Gastrocnemius medialis (tissue), 4 donors: ENCODE measurements around the gene GTF3C1. TPM values are rescaled to one million over a fixed set of nuclear protein-coding genes. Genes with fewer than 3 reads are reported as not detected.

Experiments used
- ATAC-seq, 2 donors: fragments of 150-250 bp; one replicate each; pipeline ENCODE4 v1.9.1; 2016
- DNase-seq, 2 donors: peaks; one replicate each; pipeline ENCODE4 v3.0.0-alpha.2; 2019
- H3K27ac ChIP-seq, 4 donors: fragments of 200-600 bp; sonication (generic); 1 replicate in 1 of 4; 2 replicates in 3 of 4; pipeline ENCODE4 v1.5.1; 2016 to 2018; ENCODE audit warnings: mild to moderate bottlenecking in 2 of 4, moderate library complexity in 1 of 4
- H3K27me3 ChIP-seq, 3 donors: fragments of 200-600 bp; sonication (generic) in 2 of 3; 1 replicate in 1 of 3; 2 replicates in 2 of 3; pipeline versions ENCODE4 v1.5.1 to v1.6.0; 2016 to 2019; ENCODE audit warnings: mild to moderate bottlenecking in 1 of 3, moderate library complexity in 1 of 3
- H3K36me3 ChIP-seq, 2 donors: fragments of 200-600 bp; sonication (generic) in 1 of 2; one replicate each; pipeline ENCODE4 v1.5.1; 2017 to 2018
- H3K4me1 ChIP-seq, 2 donors: fragments of 200-600 bp; sonication (generic) in 1 of 2; one replicate each; pipeline ENCODE4 v1.5.1; 2016 to 2017; ENCODE audit warnings: mild to moderate bottlenecking in 2 of 2
- H3K4me3 ChIP-seq, 4 donors: fragments of 200-600 bp; sonication (generic) in 3 of 4; 1 replicate in 1 of 4; 2 replicates in 3 of 4; pipeline ENCODE4 v1.5.1; 2016 to 2019; ENCODE audit warnings: mild to moderate bottlenecking in 2 of 4
- H3K9me3 ChIP-seq, 3 donors: fragments of 200-600 bp; sonication (generic) in 2 of 3; 1 replicate in 1 of 3; 2 replicates in 2 of 3; pipeline ENCODE4 v1.5.1; 2016 to 2019
- CTCF ChIP-seq, 5 experiments: fragments of 450-650 bp in 3 of 5; fragments of 200-600 bp in 2 of 5; sonication (generic) in 2 of 5; IDR thresholded peaks in 4 of 5; conservative IDR thresholded peaks in 1 of 5; 1 replicate in 4 of 5; 2 replicates in 1 of 5; pipeline ENCODE4 v1.5.1; 2016 to 2019; ENCODE audit warnings: antibody characterized with exemption in 5 of 5, mild to moderate bottlenecking in 3 of 5, moderate library complexity in 3 of 5
- POLR2A ChIP-seq, 2 donors: fragments of 450-650 bp; IDR thresholded peaks; one replicate each; pipeline ENCODE4 v1.6.1; 2017; ENCODE audit warnings: antibody characterized with exemption in 2 of 2, mild to moderate bottlenecking in 2 of 2, moderate library complexity in 2 of 2
- in situ Hi-C, 4 donors: fragments of 200-750 bp; cut with MboI; loops; one replicate each; pipeline versions ENCODE4 v1.15.0 to v1.8.0; 2017; ENCODE audit warnings: low sequenced_read_pairs in 4 of 4
- intact Hi-C: fragments of 100-400 bp; cut with DNase I; formaldehyde crosslinking; loops from one replicate; pipeline ENCODE4 v1.15.1; 2023; ENCODE audit warnings: low total_unique reads
- total RNA-seq, 4 donors: library from RNA; depleted of rRNA; stranded (reverse); fragments of >200 nt; gene quantifications; one replicate each; pipeline versions ENCODE4 v1.1.0 to v1.2.3, GENCODE V29; 2016

Gene GTF3C1
- total RNA-seq, 4 donors from 2014 or later: 52.0 to 108 (median 67.8) TPM

GRCh38 chr16:27558434-27558833, 8.7 kb upstream of the GTF3C1 start:
- H3K4me3 ChIP-seq: no peak overlapping the region
- no peaks in the 10 kb centered on the region for H3K9me3 ChIP-seq
- ATAC-seq (no peak), DNase-seq (no peak)
- H3K4me1 ChIP-seq: peaks cover 0 to 6% of the 10 kb centered on the region in 2 donors
- H3K27ac ChIP-seq: no peak overlapping the region
- intact Hi-C loops: no loop called here
- no peak for TF ChIP-seq POLR2A (IDR thresholded peaks at IDR 0.05)
- TF ChIP-seq CTCF (IDR thresholded peaks at IDR 0.05 in 4 of 5, conservative IDR thresholded peaks at IDR 0.05 in 1 of 5): no peak
- no peaks in the 10 kb centered on the region for H3K27me3 ChIP-seq
- no peaks in the 10 kb centered on the region for H3K36me3 ChIP-seq
- in situ Hi-C loops: loop anchor here in 1 of 4 donors (25.0 kb wide), 1 partner anchor 346 kb away; the partner anchor contains the start of gene KDM8

GRCh38 chr16:27556471-27556870, 6.8 kb upstream of the GTF3C1 start:
- in situ Hi-C loops (loop anchor here in 1 of 4 donors (25.0 kb wide), 1 partner anchor 344 kb away; the partner anchor contains the start of gene KDM8), intact Hi-C loops (no loop called here)
- DNase-seq (no peak), ATAC-seq (no peak)
- Histone ChIP-seq H3K4me1 (peaks cover 0 to 6% of the 10 kb centered on the region in 2 donors), H3K36me3 (no peaks in the 10 kb centered on the region), H3K27ac (no peak overlapping the region), H3K9me3 (no peaks in the 10 kb centered on the region), H3K27me3 (no peaks in the 10 kb centered on the region), H3K4me3 (no peak overlapping the region)
- no peak for TF ChIP-seq CTCF (IDR thresholded peaks at IDR 0.05 in 4 of 5, conservative IDR thresholded peaks at IDR 0.05 in 1 of 5)
- TF ChIP-seq POLR2A (IDR thresholded peaks at IDR 0.05): no peak

GRCh38 chr16:27551036-27551435, 1.3 kb upstream of the GTF3C1 start:
- DNase-seq (no peak), ATAC-seq (no peak)
- Histone ChIP-seq H3K27ac (peak overlapping the region in 3 of 4 donors; percentile 83 to 91 (median 84)), H3K36me3 (no peaks in the 10 kb centered on the region), H3K4me1 (peaks cover 35 to 36% of the 10 kb centered on the region in 2 donors), H3K9me3 (no peaks in the 10 kb centered on the region), H3K27me3 (no peaks in the 10 kb centered on the region), H3K4me3 (peak overlapping the region in 1 of 4 donors; percentile 84)
- no peak for TF ChIP-seq CTCF (IDR thresholded peaks at IDR 0.05 in 4 of 5, conservative IDR thresholded peaks at IDR 0.05 in 1 of 5)
- no peak for TF ChIP-seq POLR2A (IDR thresholded peaks at IDR 0.05)
- in situ Hi-C loops (loop anchor here in 1 of 4 donors (25.0 kb wide), 1 partner anchor 339 kb away; the partner anchor contains the start of gene KDM8), intact Hi-C loops (loop anchor here (5.0 kb wide), 1 partner anchor 349 kb away; the partner anchor contains the start of gene KDM8)

GRCh38 chr16:27550582-27550920, 838 bp upstream of the GTF3C1 start:
- intact Hi-C loops (loop anchor here (5.0 kb wide), 1 partner anchor 348 kb away; the partner anchor contains the start of gene KDM8), in situ Hi-C loops (loop anchor here in 1 of 4 donors (25.0 kb wide), 1 partner anchor 338 kb away; the partner anchor contains the start of gene KDM8)
- no peak for ATAC-seq

More at GRCh38 chr16:27550582-27550920, 838 bp upstream of the GTF3C1 start:
- H3K27ac ChIP-seq: peak overlapping the region; percentile 83 to 91 (median 88)
- H3K9me3 ChIP-seq: no peaks in the 10 kb centered on the region
- no peak for DNase-seq
- H3K27me3 ChIP-seq: no peaks in the 10 kb centered on the region
- no peak for TF ChIP-seq POLR2A (IDR thresholded peaks at IDR 0.05)
- no peak for TF ChIP-seq CTCF (IDR thresholded peaks at IDR 0.05 in 4 of 5, conservative IDR thresholded peaks at IDR 0.05 in 1 of 5)
- H3K4me3 ChIP-seq: peak overlapping the region; percentile 84 to 99 (median 98)
- H3K4me1 ChIP-seq: peaks cover 35 to 36% of the 10 kb centered on the region in 2 donors
- H3K36me3 ChIP-seq: peaks cover 0 to under 1% of the 10 kb centered on the region in 2 donors
